ENCODE results near the gene UNCX.
"Not testable (repeated sequence)": the region's sequence is repeated elsewhere in the genome, so short reads cannot be mapped to it uniquely, and the experiment has no call there.

Gene UNCX

GRCh38 chr7:1260244-1260635 lies 27.6 kb downstream of the UNCX start:
- FAIRE-seq = no peak

- not testable (repeated sequence) for FAIRE-seq
These were observed 28.4 kb downstream of the UNCX start for GRCh38 chr7:1261036-1261435.

GRCh38 chr7:1262441-1262840 lies 29.8 kb downstream of the UNCX start:
- no peak for FAIRE-seq

- FAIRE-seq = no peak
These were observed 30.8 kb downstream of the UNCX start for GRCh38 chr7:1263391-1263951.

GRCh38 chr7:1264345-1265280 lies 31.9 kb downstream of the UNCX start:
- FAIRE-seq = no peak

- no peak for FAIRE-seq
These were observed 34.6 kb downstream of the UNCX start for GRCh38 chr7:1267016-1267900.

- FAIRE-seq = no peak
These were observed 35.6 kb downstream of the UNCX start for GRCh38 chr7:1268076-1268815.

- no peak for FAIRE-seq
These were observed 36.2 kb downstream of the UNCX start for GRCh38 chr7:1268866-1269265.

- no peak for FAIRE-seq
These were observed 36.7 kb downstream of the UNCX start for GRCh38 chr7:1269336-1269890.

GRCh38 chr7:1270181-1270580 lies 37.5 kb downstream of the UNCX start:
- no peak for FAIRE-seq

- FAIRE-seq = no peak
These were observed 38.4 kb downstream of the UNCX start for GRCh38 chr7:1271046-1271445.

- FAIRE-seq = no peak
These were observed 39.0 kb downstream of the UNCX start for GRCh38 chr7:1271656-1272055.

- FAIRE-seq = not testable (repeated sequence)
These were observed 39.5 kb downstream of the UNCX start for GRCh38 chr7:1272136-1272535.

GRCh38 chr7:1274121-1274875 lies 41.6 kb downstream of the UNCX start:
- FAIRE-seq = no peak

GRCh38 chr7:1274876-1275375 lies 42.3 kb downstream of the UNCX start:
- FAIRE-seq = no peak

GRCh38 chr7:1275451-1276381 lies 43.0 kb downstream of the UNCX start:
- no peak for FAIRE-seq

GRCh38 chr7:1276626-1277175 lies 44.0 kb downstream of the UNCX start:
- FAIRE-seq = no peak

- no peak for FAIRE-seq
These were observed 45.9 kb downstream of the UNCX start for GRCh38 chr7:1278543-1278942.

- no peak for FAIRE-seq
These were observed 46.4 kb downstream of the UNCX start for GRCh38 chr7:1279041-1279440.

GRCh38 chr7:1279895-1280294 lies 47.2 kb downstream of the UNCX start:
- FAIRE-seq = not testable (repeated sequence)

All from TTC549 (cell line).